A549 (cell line): ENCODE results near the gene DYRK2.

Experiments used
- CEBPB ChIP-seq, 2 experiments: fragments of >200 bp in 1 of 2; sonication (Bioruptor Twin) in 1 of 2; formaldehyde crosslinking in 1 of 2; IDR thresholded peaks; 2 replicates each; pipeline ENCODE4 v1.6.1; 2012 to 2016
- CHD2 ChIP-seq: fragments of 150-350 bp; IDR thresholded peaks from 2 replicates; pipeline ENCODE4 v1.6.1; 2014; ENCODE audit warnings: low read length; ENCODE audit not compliant: partially characterized antibody
- CTCF ChIP-seq: fragments of >200 bp; sonication (Bioruptor Twin); formaldehyde crosslinking; IDR thresholded peaks from 3 replicates; pipeline ENCODE4 v1.5.1; 2016
- EP300 ChIP-seq, 2 experiments: fragments of >200 bp; sonication (Bioruptor Twin); formaldehyde crosslinking; IDR thresholded peaks; 2 replicates in 1 of 2; 3 replicates in 1 of 2; pipeline ENCODE4 v1.6.1; 2016 to 2017
- FOSL2 ChIP-seq, 2 experiments: fragments of 450-650 bp in 1 of 2; fragments of >200 bp in 1 of 2; sonication (Bioruptor Twin) in 1 of 2; formaldehyde crosslinking; IDR thresholded peaks; 2 replicates each; pipeline versions ENCODE4 v1.5.0 to v1.6.1; 2016 to 2020; ENCODE audit warnings: mild to moderate bottlenecking in 1 of 2, moderate library complexity in 1 of 2
- POLR2A ChIP-seq: IDR thresholded peaks from 2 replicates; pipeline ENCODE4 v1.6.1; 2012; ENCODE audit warnings: mild to moderate bottlenecking, low read length
- RAD21 ChIP-seq, 2 experiments: fragments of >200 bp in 1 of 2; sonication (Bioruptor Twin) in 1 of 2; formaldehyde crosslinking in 1 of 2; IDR thresholded peaks in 1 of 2; conservative IDR thresholded peaks in 1 of 2; 2 replicates in 1 of 2; 3 replicates in 1 of 2; pipeline ENCODE4 v1.6.1; 2012 to 2018; ENCODE audit warnings: inconsistent platforms in 1 of 2
- REST ChIP-seq: fragments of 200-600 bp; sonication (generic); IDR thresholded peaks from 2 replicates; pipeline ENCODE4 v1.6.1; 2016; ENCODE audit warnings: antibody characterized with exemption, mild to moderate bottlenecking, moderate library complexity
- RFX5 ChIP-seq: fragments of 450-650 bp; IDR thresholded peaks from 2 replicates; pipeline ENCODE4 v1.7.1; 2014; ENCODE audit warnings: antibody characterized with exemption, mild to moderate bottlenecking, moderate library complexity
- SMC3 ChIP-seq: fragments of >200 bp; sonication (Bioruptor Twin); formaldehyde crosslinking; IDR thresholded peaks from 3 replicates; pipeline ENCODE4 v1.6.1; 2018; ENCODE audit warnings: inconsistent platforms

- no peak for TF ChIP-seq POLR2A
- TF ChIP-seq SMC3, result no peak
- no peak for TF ChIP-seq FOSL2 (IDR thresholded peaks at IDR 0.05)
- no peak for TF ChIP-seq FOSL2 (CRISPR knock-in tag; IDR thresholded peaks at IDR 0.05)
- TF ChIP-seq CTCF, result no peak
- no peak for TF ChIP-seq RAD21 (conservative IDR thresholded peaks at IDR 0.05 in 1 of 2, IDR thresholded peaks at IDR 0.05 in 1 of 2)
- no peak for TF ChIP-seq REST
- no peak for TF ChIP-seq EP300 (IDR thresholded peaks at IDR 0.05)
- TF ChIP-seq CHD2, result no peak
- no peak for TF ChIP-seq RFX5
- no peak for TF ChIP-seq CEBPB (IDR thresholded peaks at IDR 0.05)
Observed at GRCh38 chr12:67645126-67645525, 3.4 kb upstream of the DYRK2 start.
